Progenitor cell of endocrine pancreas (in vitro differentiated cells): Measurements from ENCODE around the gene KLHL41. TPM values are rescaled to one million over a fixed set of nuclear protein-coding genes. Genes with fewer than 3 reads are reported as not detected.

Source experiments
- DNase-seq: peaks from one replicate; pipeline ENCODE4 v3.0.0; 2021; ENCODE audit warnings: low spot score; ENCODE audit not compliant: unreplicated experiment
- H3K27ac Mint-ChIP-seq: 2 replicates; pipeline ENCODE4 v1.8.0; 2021; ENCODE audit warnings: mild to moderate bottlenecking, moderate library complexity, mixed read lengths
- H3K27me3 Mint-ChIP-seq: 2 replicates; pipeline ENCODE4 v1.8.0; 2021; ENCODE audit warnings: mixed read lengths
- H3K36me3 Mint-ChIP-seq: 2 replicates; pipeline ENCODE4 v1.8.0; 2022; ENCODE audit warnings: mixed read lengths; ENCODE audit not compliant: insufficient read depth
- H3K4me1 Mint-ChIP-seq: 2 replicates; pipeline ENCODE4 v1.8.0; 2021; ENCODE audit warnings: low read depth, mixed read lengths
- H3K4me3 Mint-ChIP-seq: 2 replicates; pipeline ENCODE4 v1.8.0; 2021; ENCODE audit warnings: low read depth, mild to moderate bottlenecking, moderate library complexity, mixed read lengths
- H3K9me3 Mint-ChIP-seq: 2 replicates; pipeline ENCODE4 v1.8.0; 2021; ENCODE audit warnings: low read depth, mixed read lengths
- CTCF ChIP-seq: fragments of 200-600 bp; sonication (generic); IDR thresholded peaks from one replicate; pipeline ENCODE4 v1.5.0; 2021; ENCODE audit warnings: antibody characterized with exemption, mild to moderate bottlenecking; ENCODE audit not compliant: unreplicated experiment
- total RNA-seq: library from RNA; stranded (reverse); gene quantifications from 2 replicates; pipeline ENCODE4 v1.2.1, GENCODE V29; 2021

KLHL41 gene
- total RNA-seq, 1 donor from 2014 or later, result 0.36 TPM

- Mint-ChIP-seq H3K36me3 (no peaks in the 10 kb centered on the region), H3K9me3 (no peaks in the 10 kb centered on the region), H3K4me1 (peaks cover 10% of the 10 kb centered on the region), H3K27ac (peak overlapping the region; percentile 83), H3K27me3 (peaks cover 17% of the 10 kb centered on the region), H3K4me3 (peak overlapping the region; percentile 87)
- DNase-seq, result no peak
- TF ChIP-seq CTCF, result no peak
Observed at GRCh38 chr2:169478745-169479256, 30.7 kb upstream of the KLHL41 start.

DNA sequence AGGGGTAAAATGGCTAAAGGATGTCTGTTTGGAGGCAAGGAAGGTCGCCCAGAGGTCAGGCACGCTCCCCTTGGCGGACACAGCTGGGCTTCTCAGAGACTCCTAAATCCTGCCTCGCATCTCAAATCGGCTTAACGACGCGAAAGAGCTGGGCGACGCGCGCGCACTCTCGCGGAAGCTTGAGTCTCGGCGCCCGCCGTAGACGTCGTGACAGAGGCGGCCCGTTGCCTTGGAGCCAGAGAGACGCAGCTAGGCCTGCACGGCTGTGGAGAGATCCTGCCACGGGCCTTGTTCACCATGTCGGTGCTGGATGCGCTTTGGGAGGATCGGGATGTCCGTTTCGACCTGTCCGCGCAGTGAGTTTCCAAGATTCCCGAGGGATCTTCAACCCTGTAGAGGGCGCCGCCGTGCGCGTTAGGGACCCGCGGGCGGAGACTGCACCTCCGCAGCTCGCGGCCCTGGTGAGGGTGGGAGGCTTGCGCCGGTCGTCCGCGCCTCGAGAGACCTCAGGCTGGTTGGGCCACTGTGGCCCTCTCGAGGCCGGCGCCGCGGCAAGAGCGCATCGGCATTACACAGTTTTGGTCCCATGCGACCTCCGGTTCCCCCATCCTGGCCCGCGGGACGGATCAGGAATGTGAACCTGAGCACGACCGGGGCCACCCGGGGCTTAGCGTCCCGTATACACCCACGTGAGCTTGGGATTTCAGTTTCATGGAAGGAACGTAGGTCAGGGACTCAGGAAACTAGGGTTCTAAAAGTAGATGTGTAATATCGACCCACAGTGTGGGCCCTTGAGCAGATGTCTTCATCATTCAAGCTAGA lies 30.0 kb upstream of the KLHL41 start, which contains the start of gene BBS5:
TSS of gene BBS5 (plus strand) at position 238 of the 822 bp plus-strand sequence. CDS start at position 298, 60 bp downstream.
- Mint-ChIP-seq H3K27ac (peak within 1 kb of the TSS; percentile 83), H3K9me3 (no peaks in the 10 kb centered on the region), H3K4me1 (peaks cover 10% of the 10 kb centered on the region), H3K36me3 (no peaks in the 10 kb centered on the region), H3K4me3 (peak within 1 kb of the TSS; percentile 87), H3K27me3 (peaks cover 17% of the 10 kb centered on the region)
- peak; percentile 68 for TF ChIP-seq CTCF
- peak; percentile 56 for DNase-seq

DNA sequence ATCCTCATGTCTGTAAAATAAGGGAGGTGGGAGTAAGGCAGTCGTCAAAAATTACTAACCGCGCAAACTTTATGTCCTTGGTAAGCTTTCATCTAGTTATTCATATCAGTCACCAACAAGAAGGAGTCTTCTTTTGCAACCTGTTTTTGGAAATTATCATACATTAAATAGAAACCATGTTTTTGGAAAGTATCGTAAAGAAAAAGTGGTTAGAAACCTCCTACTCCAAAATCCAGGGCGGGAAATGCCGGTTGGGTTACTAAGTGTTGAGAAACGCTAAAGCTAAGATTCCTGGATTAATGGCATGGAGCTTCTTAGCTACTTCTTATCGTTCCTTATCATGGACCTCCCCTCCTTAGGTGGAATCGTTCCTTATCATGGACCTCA lies 29.4 kb upstream of the KLHL41 start:
- peaks cover 17% of the 10 kb centered on the region for H3K27me3 Mint-ChIP-seq
- peak overlapping the region; percentile 87 for H3K4me3 Mint-ChIP-seq
- no peaks in the 10 kb centered on the region for H3K9me3 Mint-ChIP-seq
- H3K36me3 Mint-ChIP-seq, result no peaks in the 10 kb centered on the region
- peaks cover 10% of the 10 kb centered on the region for H3K4me1 Mint-ChIP-seq
- TF ChIP-seq CTCF, result no peak
- H3K27ac Mint-ChIP-seq, result peak overlapping the region; percentile 69
- no peak for DNase-seq

GRCh38 chr2:169485650-169486138 lies 23.8 kb upstream of the KLHL41 start:
- no peak for DNase-seq
- Mint-ChIP-seq H3K9me3 (peaks cover 1% of the 10 kb centered on the region), H3K4me3 (no peak overlapping the region), H3K36me3 (peaks cover 7% of the 10 kb centered on the region), H3K27me3 (no peaks in the 10 kb centered on the region), H3K4me1 (peaks cover 3% of the 10 kb centered on the region), H3K27ac (no peak overlapping the region)
- no peak for TF ChIP-seq CTCF

DNA sequence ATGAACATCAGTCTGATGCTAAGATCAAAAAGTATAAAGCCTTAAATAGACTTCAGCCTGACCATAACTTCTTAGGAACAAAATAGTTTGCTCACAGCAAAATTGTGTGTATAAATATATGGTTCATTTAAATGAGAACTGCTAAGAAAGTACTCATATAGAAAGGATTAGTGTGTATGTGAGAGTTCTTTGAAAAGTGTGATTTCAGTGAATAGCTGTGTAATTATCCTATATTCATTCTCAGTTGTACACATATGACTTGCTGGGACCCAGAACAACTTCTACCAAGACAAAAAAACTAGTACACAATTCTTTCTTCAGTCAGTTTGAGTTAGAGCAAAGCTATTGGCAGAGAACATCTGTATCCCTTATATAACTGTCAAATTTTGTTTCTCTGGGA lies 23.0 kb upstream of the KLHL41 start:
- peaks cover 3% of the 10 kb centered on the region for H3K9me3 Mint-ChIP-seq
- no peak overlapping the region for H3K4me3 Mint-ChIP-seq
- TF ChIP-seq CTCF, result no peak
- H3K4me1 Mint-ChIP-seq, result peaks cover 1% of the 10 kb centered on the region
- no peak overlapping the region for H3K27ac Mint-ChIP-seq
- DNase-seq, result no peak
- H3K36me3 Mint-ChIP-seq, result peaks cover 11% of the 10 kb centered on the region
- no peaks in the 10 kb centered on the region for H3K27me3 Mint-ChIP-seq
